Measurements from ENCODE around the gene LRRN2. TPM values are rescaled to one million over a fixed set of nuclear protein-coding genes. Genes with fewer than 3 reads are reported as not detected.
"Not testable (repeated sequence)": the region's sequence is repeated elsewhere in the genome, so short reads cannot be mapped to it uniquely, and the experiment has no call there.

Gene LRRN2
- total RNA-seq, 1 experiment from 2014 or later: not detected

DNA sequence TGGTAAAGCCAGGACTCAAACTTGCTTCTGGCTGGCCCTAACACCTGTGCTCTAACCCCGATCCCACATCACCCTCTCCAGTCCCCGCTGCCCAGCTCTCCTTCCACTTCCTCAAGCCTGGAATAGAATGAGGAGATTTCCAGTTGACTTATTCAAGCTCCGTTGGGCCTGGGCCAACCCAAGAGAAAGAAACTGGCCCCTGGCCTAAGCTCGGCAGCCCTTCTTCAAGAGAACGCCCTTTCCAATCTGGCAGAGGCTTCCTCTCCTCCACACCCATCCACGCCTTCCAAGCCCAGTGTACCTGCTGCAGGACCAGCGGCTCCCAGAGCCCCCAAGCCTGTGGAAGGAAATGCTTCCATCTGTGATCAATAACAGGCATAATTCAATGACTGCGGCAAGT lies 51.9 kb downstream of the LRRN2 start:
- no peak for DNase-seq (ENCODE audit: low read depth)

DNA sequence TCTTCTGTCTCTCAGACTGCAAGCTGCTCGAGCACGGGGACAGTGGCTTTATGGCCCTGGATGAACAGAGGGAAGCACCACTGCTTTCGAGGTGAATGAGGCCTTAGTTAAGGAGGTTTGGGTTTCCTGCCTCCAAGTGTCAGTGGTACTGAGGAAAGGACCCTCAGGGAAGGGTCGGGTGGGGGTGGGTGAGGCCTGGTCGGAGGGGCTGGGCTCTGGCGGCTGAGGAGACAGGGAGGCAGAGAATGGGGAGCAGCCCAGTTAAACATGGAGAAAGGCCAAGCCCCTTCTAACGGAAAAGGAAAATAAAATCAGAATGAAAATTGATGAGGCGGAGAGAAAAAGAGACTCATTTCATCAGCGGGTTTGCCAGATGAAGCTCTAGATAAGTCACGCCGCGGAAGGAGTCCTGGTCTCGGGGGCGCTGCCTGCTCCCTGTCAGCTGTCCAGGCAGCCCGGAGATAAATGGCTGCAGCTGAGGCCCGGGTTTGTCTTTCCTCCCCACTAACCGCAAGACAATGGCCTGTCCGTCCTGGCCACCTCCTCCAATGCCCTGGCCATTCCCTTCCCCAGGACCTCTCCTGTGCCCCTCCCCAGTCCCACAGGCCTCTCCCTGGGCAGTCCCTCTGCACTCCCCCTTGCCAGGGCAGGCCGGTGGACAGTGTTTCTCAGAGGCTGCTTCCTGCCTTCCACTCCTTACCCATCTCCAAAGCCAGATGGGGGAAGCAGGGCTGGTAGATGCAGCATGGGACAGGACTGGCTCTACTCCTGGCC lies 55.2 kb downstream of the LRRN2 start:
- DNase-seq (ENCODE audit: low read depth): peak; percentile 17

DNA sequence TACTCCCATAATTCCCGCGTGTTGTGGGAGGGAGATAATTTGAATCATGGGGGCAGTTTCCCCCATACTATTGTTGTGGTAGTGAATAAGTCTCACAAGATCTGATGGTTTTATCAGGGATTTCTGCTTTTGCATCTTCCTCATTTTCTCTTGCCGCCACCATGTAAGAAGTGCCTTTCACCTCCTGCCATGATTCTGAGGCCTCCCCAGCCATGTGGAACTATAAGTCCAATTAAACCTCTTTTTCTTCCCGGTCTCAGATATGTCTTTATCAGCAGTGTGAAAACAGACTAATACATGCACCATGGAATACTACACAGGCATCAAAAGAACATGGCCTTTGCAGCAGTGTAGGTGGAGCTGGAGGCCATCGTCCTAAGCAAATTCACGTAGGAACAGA lies 56.1 kb downstream of the LRRN2 start:
- not testable (repeated sequence) for DNase-seq (ENCODE audit: low read depth)

DNA sequence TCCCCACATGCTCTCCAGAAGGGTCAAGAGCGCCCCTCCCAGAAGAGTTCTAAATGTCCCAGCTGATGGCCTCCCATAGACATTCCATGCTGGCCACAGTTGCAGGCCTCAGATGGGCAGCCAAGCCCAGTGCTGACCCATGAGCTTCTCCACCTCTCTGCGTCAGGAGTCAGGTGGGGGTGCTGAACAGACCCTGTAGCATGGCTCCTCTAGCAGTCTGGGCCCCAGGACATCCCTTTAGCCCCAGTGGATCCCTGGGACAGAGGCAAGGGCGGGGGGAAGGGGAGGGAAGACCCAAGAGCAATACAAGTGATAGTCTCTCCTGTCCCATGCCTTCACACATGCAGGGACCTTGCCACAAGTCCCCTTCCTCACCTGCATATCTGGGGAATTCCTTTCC lies 56.7 kb downstream of the LRRN2 start:
- no peak for DNase-seq (ENCODE audit: low read depth)

- no peak for DNase-seq (ENCODE audit: low read depth)
Observed at GRCh38 chr1:204627436-204627835, 58.1 kb downstream of the LRRN2 start.

- no peak for DNase-seq (ENCODE audit: low read depth)
Observed at GRCh38 chr1:204626381-204626780, 59.2 kb downstream of the LRRN2 start.

DNA sequence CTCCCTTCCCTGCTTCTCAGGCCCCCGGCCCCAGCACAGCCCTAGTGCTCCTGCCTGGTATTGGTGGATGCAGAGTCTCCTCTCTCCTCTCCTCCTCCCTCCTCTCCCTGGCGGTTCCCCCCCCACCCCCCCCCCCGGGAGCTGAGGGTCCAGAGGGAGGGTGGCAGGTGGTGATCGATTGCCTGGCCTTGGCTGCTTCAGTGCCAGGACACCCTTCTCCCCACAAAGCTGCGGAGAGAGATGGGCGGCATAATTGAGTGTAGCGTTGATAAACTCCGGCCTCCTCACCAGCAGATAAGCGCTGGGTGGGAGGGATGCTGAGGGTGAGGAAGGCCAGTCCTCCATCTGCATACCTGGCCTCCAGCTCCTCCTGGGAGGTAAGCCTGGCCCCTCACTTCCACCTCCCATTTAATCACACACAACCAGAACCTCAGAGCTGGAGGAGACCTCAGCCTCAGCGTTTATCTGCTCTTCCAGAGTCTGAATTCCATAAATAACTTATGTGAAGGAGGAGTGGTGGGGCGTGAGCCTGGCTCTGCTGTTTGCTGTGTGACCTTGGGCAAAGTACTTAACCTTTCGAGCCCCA lies 60.8 kb downstream of the LRRN2 start:
- no peak for DNase-seq (ENCODE audit: low read depth)

GRCh38 chr1:204623894-204624361 lies 61.6 kb downstream of the LRRN2 start:
- no peak for DNase-seq (ENCODE audit: low read depth)

DNA sequence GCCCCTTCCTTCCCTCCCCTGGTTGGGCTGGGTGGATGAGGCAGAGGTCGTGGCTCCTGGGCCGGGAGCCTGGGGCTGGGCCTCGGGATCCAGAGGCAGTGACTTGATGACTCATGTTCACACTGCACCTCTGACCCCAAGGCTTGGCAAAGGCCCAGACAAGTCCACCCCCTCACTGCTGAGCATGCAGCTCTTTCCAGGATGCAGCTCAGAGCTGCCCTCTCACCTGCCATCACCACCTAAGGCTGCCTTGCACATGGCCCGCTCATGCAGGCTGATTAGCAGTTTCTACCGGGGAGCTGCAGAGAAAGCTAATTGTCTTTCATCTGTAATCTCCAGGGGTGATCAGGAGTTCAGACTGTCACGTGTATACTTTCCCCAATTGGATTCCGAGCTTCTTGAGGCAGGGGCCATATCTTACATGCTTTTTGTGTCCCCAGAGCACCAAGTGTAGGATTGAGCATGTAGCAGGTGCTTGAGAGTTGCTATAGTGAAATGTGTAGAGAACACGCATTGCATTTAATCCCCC lies 62.1 kb downstream of the LRRN2 start:
- DNase-seq (ENCODE audit: low read depth): peak; percentile 24

GRCh38 chr1:204621996-204622395 lies 63.5 kb downstream of the LRRN2 start:
- DNase-seq (ENCODE audit: low read depth): no peak

- DNase-seq (ENCODE audit: low read depth): no peak
Observed at GRCh38 chr1:204621396-204621795, 64.1 kb downstream of the LRRN2 start.

- DNase-seq (ENCODE audit: low read depth): no peak
Observed at GRCh38 chr1:204619721-204620120, 65.8 kb downstream of the LRRN2 start.

DNA sequence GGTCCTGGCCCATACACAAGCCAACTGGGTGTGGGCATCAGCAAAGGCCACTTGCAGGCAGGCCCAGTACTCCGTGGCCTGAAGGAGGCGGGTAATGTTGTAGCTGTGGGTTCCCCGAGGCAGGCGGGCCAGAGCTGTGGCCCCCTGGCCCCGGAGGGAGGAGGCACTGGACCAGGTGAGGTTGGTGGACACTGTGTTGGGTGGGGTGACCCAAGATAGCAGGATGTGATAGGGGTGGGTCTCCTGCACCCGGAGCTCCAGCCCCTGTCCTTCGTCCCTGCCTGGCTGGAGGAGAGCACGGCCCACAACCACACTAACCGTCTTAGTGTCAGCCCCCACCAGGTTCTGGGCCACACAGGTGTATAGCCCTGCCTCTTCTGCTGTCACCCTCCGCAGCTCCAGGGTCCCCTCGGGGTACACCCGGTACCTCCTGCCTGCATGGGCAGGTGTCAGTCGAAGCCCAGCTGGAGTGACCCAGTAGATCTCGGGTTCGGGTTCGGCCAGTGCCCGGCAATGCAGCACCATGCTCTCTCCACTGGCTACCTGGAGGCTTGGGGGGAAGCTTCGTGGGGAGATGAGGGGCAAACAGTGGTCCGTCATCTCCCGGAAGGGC lies 67.3 kb downstream of the LRRN2 start:
- DNase-seq (ENCODE audit: low read depth): no peak

DNA sequence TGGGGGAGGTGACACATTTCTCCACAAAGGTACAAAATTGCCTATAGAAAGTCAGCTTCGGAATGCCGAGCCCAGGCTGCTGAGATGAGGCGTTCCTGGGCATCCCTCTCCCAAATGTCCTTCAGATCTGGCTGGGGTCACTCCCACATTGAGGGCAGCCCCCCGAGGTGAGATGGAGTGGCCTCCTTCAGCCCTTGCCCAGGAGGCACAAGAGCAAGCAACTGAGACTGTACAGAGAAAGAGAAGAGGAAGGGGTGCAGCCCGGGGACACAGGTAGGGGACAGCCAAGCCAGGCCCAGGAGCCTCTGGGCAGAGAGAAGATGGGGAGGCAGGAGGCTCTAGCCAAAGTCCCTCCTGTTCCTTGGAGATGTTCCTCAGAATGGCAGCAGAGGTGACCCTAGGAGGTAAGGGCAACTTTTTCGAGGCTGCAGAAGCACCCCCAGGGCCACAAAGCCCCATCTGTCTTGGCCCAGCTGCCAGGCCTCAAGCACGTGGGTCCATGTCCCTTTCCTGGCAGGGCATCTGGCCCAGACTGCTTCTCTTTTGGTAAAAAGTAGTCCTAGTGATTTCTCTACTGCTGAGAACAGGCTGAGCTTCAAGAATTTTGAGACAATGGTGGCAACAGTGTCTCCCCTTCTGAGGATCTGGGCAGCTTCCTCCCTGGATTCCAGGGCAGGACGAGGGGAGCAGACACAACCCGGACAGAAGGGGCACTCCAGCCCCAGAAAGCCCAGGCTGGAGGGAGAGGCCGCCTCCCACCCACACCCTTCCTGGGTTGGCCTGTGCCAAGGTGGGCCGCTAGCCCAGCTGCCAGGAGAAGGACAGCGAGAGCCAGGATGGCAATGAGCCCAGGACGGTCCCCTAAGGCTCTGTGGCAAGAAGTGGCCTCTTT lies 68.0 kb downstream of the LRRN2 start:
- DNase-seq (ENCODE audit: low read depth): no peak

DNA sequence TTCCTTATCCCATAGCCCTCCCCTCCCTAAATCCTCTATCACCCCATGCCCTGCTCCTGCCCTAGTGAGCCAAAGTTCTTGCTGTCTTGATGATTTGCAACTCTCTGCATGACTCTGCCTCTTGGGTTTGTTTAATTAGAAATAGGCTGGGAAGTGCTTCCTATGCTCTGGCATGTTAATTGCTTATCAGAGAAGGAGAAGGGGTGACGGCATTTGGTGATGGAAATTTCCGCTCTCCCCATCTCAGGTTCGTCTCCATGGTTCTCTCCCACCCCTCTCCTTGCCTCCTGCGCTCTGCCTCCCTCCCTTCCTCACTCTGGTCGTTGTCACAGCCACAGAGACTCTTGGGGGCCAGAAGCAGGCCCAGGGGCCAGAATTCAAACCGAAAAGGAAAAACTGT lies 68.9 kb downstream of the LRRN2 start:
- DNase-seq (ENCODE audit: low read depth): no peak

DNA sequence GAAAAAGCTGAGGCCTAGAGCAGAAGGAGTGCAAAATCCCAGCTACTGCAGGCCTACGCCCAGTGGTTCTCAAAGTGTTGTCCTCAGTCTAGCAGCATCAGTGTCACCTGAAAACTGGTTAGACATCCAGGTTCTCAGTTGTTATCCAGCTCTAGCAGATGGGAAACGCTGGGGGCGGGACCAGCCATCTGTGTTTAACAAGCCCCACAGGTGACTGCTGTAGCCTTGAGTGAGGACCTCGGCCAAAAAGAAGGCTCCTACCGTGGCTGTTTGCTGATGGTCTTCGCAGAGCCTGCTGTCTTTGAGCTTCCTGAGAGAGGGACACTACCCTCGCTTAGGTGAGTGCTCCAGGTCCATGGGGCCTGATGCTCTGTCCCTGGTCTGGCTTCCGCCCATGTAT lies 69.7 kb downstream of the LRRN2 start:
- no peak for DNase-seq (ENCODE audit: low read depth)

DNA sequence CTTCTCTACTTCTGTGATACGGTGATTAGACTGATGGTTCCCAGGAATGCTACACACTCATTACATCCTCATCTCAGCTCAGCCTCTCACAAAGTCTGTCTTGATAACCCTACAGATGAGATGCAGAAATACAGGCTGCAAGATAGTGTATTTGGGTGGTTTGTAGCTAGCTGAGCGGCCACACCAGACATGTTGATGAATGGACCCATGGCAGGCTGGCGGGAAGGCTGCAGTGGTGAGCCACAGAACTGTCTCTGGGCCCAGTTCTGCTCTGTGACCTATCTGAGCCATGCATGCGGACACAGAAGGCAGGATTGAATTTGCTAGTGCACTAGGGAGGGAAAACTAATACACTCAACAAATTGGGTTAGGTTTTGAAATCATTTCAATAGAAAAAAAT lies 71.9 kb downstream of the LRRN2 start:
- no peak for DNase-seq (ENCODE audit: low read depth)

DNA sequence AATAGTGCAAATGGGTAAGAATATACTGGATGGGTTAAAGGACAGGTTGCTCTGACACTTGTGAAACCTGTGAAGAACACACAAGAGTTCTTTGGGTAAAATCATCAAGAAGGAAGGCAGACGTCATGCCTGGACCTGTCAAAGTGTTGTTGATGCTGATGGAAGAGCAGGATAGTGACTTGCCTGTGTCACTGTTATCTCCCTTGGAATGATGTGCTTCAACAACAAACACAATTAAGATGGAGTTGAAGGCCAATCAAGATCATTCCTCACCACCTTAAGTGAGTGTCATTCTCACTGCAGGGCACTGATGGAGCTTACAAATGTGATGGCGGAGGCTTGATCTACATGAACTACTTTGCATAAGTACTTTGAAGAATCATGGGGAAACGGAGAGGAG lies 73.2 kb downstream of the LRRN2 start:
- no peak for DNase-seq (ENCODE audit: low read depth)

DNA sequence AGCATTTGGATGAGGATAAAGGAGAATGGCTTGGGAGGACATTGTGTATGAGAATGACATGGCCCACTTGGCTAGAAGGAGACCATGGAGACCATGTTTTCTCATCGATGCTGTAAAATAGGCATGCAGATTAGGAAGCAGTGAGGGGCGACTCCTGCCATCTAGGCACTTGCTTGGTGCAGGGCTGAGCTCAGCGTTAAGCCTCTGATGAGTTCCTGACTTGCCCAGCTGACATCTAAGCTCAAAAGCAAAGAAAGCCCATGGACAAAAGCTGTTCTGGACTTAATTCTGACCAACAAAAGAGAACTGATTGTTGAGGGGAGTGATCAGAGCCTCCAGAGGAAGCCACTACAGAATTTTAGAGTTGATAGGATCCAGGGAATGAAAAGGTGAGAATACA lies 74.5 kb downstream of the LRRN2 start:
- no peak for DNase-seq (ENCODE audit: low read depth)

DNA sequence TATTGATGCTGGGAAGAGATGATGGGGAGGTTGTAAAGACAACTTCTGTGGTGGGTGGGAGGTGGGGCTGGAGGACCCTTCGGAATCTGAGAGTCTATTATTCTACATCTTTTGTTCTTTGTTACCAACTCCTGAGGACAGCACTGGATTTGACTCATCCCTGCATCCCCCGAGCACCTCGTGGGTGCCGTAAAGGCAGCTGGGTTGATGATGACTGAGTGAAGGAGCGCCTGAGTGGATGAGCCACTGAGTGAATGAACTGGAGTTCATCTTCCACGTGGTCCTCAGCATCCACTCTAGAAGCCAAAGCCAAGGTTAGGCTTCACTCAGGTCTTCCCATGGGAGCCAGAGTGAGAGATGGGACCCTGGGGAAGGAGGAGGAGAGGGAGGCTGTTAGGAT lies 77.6 kb downstream of the LRRN2 start:
- DNase-seq (ENCODE audit: low read depth): no peak

DNA sequence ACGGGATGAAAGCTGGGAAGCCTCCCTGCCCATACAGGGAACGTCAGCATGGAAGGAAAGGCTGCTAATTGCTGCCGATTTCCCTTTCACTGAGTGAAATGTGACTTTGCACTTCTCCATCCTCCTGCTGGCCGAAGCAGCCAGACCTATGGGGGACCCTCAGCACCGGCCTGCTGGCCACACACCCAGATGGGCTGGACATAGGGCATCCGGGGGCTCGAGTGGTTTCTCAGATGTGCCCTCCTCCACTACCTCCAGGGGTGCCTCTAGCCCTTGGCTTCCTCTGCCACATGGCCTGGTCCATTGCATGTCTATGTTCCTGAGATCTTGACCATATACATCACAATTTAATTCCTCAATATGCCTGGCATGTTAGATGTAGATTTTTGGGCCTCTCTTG lies 79.7 kb downstream of the LRRN2 start:
- DNase-seq (ENCODE audit: low read depth): no peak

Measured in RPMI7951 (cell line).